HPDE6-E6E7 (cell line): Measurements from ENCODE around the gene MYL7.
"Not testable (repeated sequence)": the region's sequence is repeated elsewhere in the genome, so short reads cannot be mapped to it uniquely, and the experiment has no call there.

Experiments used
- DNase-seq: peaks from one replicate; pipeline ENCODE4 v3.0.0; 2011; ENCODE audit warnings: missing footprints; ENCODE audit errors: extremely low spot score

Gene MYL7

DNA sequence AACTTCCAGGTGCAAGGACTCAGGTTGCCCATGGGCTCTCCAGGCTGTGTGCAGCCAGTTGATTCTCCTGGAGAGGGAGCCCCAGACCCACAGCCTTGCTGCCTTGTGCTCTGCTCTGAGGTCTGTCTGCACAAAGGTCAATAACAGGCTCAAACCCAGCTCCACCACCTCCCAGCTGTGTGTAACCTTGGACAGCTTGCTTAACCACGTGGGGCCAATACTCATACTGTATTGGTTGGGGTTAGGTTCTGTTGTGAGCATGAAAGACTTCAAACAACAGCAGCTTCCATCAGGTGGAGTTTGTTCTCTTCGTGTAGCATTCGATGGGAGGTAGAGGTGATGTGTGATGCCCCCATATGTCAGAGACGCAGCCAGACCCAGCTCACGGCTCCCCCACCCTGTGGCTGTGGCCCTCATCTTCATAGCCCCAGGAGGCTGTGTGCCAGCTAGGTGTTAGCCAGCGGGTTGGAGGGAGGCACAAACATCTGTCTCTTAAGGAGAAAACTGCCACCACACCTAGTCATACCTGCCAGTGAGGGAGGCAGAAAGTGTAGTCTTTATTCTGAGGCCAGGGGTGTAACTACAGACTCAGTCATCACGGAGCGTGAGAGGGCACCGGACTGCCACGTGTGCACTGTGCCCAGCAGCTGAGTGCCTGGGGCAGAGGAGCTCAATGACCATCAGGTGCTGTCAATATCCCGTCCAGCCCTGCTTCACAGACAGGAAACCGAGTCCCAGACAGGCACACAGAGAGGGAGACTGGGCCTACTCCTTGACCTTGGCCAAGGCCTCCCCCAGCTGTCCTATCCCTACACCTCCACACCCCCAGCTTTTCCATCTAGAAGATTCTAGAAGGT is 9.7 kb downstream of the MYL7 start:
- DNase-seq: no peak

DNA sequence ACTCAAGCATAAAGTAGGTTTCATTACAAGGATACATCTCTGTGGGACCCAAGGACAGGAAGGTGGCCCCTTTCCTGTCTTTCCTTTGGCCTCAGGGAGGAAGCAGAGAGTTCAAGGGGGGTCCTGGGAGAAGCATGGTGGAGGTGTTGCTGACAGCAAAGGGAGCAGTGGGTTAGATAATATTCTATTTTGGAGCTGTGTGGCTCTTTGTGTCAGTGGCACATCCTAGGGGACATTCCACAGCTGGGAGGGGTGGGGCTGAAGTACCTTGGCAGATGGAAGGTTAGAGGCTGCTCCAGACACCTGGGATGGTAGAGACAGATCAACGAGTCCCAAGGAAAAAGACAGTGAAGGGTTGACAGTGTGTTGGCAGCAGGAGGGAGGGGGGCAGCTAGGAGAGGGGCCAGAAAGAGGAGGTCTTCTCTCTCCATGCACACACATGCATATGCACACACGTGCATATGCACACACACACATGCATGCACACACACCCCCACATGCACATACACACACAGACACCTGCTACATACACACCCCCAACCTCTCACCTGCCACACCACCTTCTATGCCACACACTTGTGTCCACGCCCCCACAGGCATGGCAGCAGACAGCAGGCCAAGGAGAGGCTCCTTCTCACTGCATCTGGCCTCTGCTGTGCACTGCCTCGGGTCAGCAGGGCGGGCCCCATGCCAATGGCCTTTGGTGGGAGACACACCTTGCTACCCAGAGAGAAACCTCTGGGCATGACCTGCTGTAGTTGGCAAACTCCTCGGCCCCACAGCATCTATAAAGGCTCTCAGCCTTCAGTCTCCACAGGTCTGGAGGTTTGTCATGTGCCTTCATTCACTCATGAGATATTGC is 12.2 kb downstream of the MYL7 start:
- no peak for DNase-seq

DNA sequence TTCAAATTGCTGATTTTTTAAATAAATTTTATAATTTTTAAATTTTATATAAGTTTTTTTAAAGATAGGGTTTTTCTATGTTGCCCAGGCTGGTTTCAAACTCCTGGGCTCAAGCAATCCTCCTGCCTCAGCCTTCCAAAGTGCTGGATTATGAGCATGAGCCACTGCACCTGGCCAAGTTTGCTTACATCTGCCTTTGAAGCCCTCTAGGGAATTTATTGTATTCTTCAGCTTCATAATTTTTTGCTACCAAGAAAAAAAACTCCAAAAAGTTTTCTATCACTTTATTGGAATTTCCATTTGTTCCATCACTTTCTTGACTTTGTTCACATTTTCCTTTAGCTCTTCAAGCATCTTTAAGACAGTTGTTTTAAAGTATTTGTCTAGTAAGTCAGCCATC is 14.0 kb downstream of the MYL7 start:
- DNase-seq: no peak

DNA sequence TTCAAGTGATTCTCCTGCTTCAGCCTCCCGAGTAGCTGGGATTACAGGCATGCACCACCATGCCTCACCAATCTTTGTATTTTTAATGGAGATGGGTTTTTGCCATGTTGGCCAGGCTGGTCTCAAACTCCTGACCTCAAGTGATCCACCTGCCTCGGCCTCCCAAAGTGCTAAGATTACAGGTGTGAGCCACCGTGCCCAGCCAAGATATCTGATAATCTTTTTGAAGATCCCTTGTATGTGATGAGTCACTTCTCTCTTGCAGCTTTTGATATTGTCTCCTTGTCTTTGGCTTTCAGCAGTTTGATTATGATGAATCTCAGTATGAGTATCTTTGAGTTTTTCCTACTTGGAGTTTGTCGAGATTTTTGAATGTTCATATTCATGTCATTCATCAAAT is 14.6 kb downstream of the MYL7 start:
- DNase-seq: not testable (repeated sequence)

DNA sequence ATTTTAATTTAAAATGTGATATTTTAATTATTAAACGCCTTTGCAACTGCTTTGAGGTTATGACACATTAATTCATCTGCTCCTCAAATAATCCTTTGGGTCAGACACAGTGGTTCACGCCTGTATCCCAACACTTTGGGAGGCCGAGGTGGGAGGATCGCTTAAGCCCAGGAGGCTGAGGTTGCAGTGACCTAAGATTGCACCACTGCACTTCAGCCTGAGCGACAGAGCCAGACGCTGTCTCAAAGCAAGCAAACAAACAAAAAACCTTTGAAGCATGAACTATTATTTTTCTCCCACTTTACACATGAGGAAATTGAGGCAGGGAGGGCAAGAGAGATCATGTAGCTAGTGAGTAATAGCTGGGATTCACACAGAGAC is 16.3 kb downstream of the MYL7 start:
- no peak for DNase-seq

DNA sequence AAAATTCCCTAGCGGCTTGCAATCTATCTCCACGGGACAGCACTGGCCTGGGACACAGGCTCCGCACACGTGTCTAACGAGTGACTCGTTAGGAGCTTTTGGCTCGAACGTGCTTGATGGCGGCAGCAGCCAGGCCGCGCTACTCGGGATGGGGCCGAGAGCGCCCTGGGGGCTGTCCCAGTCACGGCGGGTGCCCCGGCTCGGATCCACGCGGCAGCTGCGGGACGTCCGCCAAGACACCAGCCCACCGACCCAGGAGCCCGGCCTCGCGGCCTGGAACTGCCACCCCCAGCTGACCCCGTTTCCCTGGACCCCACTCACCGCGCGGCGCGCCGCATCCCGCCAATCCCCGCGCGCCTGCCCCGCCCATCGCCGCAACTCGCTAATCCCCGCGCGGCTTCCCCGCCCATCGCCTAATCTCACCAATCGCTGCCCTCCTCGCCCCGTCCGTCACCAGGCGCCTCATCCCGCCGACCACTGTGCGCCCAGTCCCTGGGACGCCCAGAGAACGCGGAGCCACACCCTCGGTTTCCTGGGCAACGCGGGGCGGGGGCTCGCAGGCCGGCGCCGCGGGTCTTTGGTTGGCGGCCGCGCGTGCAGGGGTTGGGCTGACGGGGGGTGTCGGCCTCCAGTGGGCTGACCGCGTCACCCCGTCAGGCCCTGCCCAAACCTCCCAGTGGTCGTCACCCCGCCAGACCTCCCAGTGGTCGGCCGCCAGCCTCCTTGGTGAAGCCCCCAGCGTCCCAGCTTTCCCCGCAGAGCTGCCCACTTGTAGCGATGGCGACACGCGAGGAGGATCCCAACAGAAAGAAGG is 17.7 kb downstream of the MYL7 start, which contains the start of gene POLD2:
TSS of gene POLD2 (minus strand) at position 359 of the 814 bp plus-strand sequence. CDS start 1,495 bp downstream, outside the sequence.
- peak; percentile 100 for DNase-seq

DNA sequence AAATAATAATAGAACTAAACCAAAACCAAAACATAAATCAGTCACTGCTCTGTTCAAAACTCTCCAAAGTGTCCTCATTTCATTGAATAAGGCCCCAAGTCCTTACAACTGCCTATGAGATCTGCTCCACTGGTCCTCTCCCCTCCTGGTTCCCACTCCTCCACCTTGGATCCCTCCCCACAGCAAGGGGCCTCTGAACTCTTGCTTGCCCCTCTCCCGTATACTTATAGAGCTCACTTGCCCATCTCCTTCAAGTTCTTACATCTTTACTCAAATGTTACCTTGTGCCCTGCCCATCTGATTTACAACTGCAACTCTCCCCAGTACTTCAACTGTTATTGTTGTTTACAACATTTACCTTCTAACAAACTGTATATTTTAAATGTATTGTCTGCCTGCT is 18.6 kb downstream of the MYL7 start:
- no peak for DNase-seq

DNA sequence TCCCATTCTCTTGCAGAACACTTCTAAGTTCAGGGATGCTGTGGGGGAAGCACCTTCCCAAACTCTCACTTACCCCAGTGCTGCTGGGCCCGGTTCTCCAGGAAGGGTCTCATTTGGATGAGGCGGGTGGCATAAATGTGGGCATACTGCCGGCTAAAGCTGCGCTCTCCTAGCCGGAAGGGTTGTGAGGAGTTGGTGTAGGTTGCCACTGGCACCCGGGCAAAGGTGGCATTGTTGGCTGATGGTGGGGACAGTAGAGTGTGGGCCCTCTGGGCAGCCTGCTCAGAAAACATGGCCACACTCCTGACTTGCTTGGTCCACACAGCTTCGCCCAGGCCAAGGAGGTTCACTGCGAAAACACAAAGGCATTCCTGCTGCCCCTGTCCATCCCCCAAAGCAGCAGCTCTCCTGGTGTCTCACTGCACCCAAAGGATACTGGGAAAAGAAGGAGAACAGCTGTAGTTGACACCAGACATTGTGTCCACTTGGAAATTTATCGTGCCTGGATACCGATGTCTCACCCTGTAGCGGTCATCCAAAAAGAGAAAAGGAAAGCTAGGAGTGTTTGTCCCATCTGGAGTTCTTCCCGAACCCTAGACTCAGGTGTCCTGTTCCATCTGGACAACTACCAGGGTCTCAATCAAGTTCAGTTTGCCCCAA is 19.2 kb downstream of the MYL7 start:
- DNase-seq: no peak

DNA sequence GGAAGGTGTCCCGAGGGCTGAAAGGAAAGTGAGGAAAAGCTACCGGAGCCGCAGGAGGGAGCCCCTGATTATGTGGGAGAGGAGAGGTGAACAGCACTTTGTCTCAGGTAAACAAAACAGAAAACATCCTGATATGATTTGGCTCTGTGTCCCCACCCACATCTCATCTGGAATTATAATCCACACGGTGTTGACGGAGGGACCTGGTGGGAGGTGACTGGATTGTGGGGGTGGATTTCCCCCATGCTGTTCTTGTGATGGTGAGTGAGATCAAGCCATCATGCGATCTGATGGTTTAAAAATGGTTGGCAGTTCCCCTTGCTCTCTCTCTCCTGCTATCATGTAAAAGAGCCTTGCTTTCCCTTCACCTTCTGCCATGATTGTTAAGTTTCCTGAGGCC is 20.7 kb downstream of the MYL7 start:
- DNase-seq: no peak

DNA sequence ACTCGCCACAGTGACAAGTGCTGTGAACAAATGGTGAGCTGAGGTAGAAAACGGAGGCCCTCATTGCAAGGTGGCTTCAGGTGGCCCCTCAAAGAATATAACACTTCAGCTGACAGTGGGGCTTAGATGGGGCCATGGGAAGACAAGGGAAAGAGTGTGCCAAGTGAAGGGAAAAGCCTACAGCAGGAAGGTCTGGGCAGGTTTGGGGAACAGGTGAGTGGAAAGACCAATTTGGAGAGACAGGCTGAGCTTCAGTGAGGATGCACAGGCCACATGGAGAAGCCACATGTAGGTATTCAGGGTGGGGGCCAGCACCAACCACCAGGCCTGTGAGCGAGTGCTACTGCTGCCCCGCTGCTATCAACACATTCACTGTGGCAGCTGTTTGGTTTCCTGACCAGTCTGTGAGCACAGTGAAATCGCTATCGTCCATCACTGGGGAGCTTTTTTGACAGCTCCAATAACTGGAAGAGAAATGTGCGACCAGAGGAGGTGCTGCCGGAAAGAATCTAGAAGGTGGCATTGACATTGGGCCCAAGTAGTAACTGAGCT is 21.2 kb downstream of the MYL7 start:
- DNase-seq: no peak

DNA sequence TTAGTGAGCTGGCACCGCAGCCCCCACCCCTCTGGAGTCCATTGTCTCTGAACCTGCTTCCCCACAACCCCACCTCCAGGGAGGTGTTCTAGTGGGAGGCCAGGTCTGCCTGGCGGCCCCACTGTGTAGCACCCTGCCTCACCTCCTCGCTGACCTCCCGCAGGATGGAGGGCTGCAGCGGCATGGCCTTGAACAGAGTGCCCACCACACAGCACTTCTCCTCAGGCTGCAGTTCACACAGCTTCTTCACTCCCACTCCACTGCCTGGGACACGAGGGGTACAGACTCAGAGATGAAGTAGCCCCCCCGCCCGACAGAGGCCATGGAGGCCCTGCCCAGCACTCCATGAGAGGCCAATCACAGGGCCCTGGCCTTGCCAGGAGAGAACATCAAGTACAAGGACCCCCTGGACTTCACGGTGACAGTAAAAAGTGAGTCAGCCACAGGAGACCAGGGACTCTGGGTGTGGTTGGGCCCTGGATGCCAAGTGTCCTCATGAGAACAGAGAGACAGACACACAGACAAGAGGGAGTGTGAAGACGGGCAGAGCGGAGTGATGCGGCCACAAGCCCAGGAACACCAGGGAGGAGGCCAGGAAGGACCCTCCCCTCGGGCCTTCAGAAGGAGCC is 23.2 kb downstream of the MYL7 start:
- no peak for DNase-seq

DNA sequence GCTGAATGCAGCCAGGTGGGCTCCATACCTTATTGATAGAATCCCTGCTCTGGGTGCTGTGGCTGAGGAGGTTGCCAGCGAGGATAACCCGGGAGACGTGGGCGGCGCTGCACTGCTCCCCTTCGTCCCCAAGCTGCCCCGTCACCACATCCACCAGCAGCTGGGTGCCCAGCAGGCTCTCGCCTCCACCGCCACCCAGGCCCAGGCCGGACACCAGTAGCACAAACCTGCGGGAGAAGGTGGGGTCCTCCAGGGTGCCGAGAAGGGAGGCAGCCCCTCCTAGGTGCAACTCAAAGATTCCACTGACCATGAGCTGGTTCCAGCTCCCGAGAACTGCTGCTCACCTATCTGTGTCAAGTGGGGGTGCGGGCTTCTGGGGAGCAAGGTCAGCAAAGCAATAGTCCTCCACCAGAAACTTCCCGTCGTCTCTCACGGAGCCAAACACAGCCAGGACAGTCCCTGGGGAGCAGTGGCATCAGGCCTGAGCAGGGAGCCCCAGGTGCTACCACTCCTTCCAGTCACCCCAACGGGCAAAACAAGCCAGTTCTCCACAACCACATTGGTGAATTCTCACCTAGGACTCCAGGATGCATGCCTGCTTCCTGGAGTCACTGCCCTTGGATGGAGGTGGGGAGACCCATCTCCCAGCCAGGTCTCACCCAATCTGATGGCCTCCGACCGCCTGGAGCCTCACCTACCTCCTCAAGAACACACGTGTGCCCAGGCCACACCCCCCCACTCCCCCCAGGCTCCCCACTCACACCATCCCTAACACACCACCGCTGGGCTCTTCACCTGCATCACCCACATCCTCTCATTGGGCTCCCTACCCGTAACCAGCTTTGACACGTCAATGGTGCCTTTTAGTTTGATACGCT is 24.1 kb downstream of the MYL7 start:
- no peak for DNase-seq

DNA sequence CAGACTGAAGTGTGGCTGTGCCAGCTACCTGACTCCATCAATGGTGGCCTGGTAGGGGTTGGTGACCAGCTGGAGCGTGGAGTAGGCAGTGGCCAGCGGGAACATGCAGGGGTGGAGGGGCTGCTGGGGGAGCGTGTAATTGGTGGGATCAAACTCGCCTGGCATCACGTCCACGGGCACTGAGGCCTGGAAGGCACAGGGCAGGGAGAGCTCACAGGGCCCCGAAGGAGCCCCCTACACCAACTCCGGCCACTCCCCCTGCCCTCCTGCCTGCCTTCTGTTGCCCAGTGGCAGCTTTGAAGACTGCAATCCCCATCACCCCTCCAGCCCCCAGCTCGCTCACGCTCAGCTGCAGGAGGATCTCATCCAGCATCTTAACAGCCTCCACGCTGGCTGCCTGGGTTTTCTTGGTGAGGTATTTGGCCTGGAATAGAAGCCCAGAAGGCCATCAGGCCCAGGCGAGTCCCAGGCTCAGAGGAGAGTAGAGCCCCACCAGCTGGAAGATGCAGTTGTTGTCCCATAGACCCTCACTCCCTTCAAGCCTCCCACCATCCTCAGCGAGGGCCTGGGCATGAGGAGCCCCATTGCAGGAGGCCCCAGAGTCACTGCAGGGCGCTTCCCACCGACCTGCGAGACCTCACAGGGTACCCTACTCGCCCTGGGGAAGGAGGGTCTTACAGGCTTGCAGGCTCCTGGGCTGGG is 24.9 kb downstream of the MYL7 start:
- DNase-seq: no peak

DNA sequence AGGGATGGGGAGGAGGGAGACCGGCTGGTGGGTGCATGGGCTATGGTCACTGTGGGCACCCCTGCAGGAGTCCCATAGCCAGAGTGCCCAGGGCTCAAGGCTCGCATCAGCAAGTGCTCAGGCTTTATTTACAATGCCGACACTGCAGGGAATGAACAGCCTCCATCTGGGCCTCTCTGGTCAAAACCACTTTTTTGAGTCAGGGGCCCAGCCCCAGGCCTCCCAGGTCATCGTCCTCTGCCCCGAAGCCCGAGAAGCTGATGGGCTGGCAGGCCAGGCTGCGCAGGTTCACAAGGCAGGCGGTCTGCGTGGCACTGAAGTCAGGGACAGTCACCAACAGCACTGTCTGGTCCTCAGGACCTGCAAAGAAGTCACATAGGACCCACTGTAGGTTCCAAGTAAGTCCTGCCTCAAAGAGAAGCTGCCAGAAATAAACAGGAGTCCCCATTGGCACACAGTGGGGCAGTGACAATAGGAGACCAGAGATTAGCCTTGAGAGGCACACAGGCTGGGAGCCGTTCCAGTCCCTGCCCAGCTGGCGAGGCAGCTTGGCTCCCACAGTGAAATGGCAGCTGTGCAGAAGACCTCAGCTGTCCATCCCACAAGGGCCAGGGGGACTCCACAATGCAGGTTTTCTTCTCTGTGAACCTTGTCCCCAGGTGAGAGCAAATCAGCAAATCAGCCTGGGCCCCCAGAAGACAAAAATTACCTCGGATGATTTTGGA is 26.4 kb downstream of the MYL7 start:
- no peak for DNase-seq

DNA sequence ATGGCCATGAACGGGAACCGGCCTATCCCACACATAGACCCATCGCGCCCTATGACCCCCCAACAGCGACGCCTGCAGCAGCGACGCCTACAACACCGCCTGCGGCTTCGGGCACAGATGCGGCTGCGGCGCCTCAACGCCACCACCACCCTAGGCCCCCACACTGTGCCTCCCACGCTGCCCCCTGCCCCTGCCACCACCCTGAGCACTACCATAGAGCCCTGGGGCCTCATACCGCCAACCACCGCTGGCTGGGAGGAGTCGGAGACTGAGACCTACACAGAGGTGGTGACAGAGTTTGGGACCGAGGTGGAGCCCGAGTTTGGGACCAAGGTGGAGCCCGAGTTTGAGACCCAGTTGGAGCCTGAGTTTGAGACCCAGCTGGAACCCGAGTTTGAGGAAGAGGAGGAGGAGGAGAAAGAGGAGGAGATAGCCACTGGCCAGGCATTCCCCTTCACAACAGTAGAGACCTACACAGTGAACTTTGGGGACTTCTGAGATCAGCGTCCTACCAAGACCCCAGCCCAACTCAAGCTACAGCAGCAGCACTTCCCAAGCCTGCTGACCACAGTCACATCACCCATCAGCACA is 27.3 kb downstream of the MYL7 start:
- no peak for DNase-seq

DNA sequence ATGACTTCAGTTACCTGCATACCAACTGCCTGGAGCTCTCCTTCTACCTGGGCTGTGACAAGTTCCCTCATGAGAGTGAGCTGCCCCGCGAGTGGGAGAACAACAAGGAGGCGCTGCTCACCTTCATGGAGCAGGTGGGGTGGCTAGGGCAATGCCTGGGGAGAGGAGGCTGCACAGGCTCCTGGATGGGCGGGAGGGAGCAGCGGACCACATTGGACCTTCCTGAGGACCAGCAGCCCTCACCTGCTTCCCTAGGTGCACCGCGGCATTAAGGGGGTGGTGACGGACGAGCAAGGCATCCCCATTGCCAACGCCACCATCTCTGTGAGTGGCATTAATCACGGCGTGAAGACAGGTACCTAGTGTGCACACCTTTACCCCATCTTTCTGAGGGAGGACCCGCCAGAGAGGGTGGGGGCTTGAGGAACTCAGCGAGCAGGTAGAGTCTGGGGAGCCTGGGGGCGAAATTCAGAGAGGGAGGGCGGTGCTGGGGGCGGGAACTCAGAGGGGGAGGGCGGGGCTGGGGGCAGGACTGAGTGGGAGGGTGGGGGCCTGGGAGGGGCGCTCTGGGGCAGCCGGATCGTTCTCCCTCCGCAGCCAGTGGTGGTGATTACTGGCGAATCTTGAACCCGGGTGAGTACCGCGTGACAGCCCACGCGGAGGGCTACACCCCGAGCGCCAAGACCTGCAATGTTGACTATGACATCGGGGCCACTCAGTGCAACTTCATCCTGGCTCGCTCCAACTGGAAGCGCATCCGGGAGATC is 28.0 kb downstream of the MYL7 start:
- no peak for DNase-seq
